Spleen (tissue), 11 donors: Measurements from ENCODE around the gene SUCLG2. TPM values are rescaled to one million over a fixed set of nuclear protein-coding genes. Genes with fewer than 3 reads are reported as not detected.

ENCODE experiments used
- DNase-seq: peaks from one replicate; pipeline ENCODE4 v3.0.0-alpha.2; 2020
- H3K27ac ChIP-seq, 8 donors: fragments of 200-600 bp; sonication (generic) in 7 of 8; 1 replicate in 4 of 8; 2 replicates in 4 of 8; pipeline versions ENCODE4 v1.5.0 to v1.8.0; 2016 to 2021; ENCODE audit warnings: inconsistent platforms in 4 of 8, mild to moderate bottlenecking in 4 of 8, moderate library complexity in 1 of 8
- H3K27me3 ChIP-seq, 7 donors: fragments of 200-600 bp; sonication (generic) in 6 of 7; replicated peaks in 1 of 7; 1 replicate in 4 of 7; 2 replicates in 3 of 7; pipeline versions ENCODE4 v1.5.0 to v1.8.0; 2016 to 2021; ENCODE audit warnings: inconsistent platforms in 3 of 7, mild to moderate bottlenecking in 1 of 7
- H3K36me3 ChIP-seq, 6 donors: fragments of 200-600 bp; sonication (generic) in 5 of 6; 1 replicate in 4 of 6; 2 replicates in 2 of 6; pipeline versions ENCODE4 v1.5.0 to v1.8.0; 2016 to 2021; ENCODE audit warnings: inconsistent platforms in 2 of 6
- H3K4me1 ChIP-seq, 6 donors: fragments of 200-600 bp; sonication (generic) in 5 of 6; 1 replicate in 3 of 6; 2 replicates in 3 of 6; pipeline versions ENCODE4 v1.5.0 to v1.8.0; 2016 to 2021; ENCODE audit warnings: inconsistent platforms in 3 of 6
- H3K4me3 ChIP-seq, 8 donors: fragments of 200-600 bp; sonication (generic) in 7 of 8; 1 replicate in 4 of 8; 2 replicates in 4 of 8; pipeline versions ENCODE4 v1.5.0 to v1.8.0; 2016 to 2021; ENCODE audit warnings: inconsistent platforms in 4 of 8, mild to moderate bottlenecking in 4 of 8, moderate library complexity in 2 of 8
- H3K9me3 ChIP-seq, 8 donors: fragments of 200-600 bp; sonication (generic) in 7 of 8; 1 replicate in 4 of 8; 2 replicates in 4 of 8; pipeline versions ENCODE4 v1.5.0 to v1.8.0; 2016 to 2021; ENCODE audit warnings: inconsistent platforms in 4 of 8
- CTCF ChIP-seq, 11 experiments: fragments of 200-600 bp in 7 of 11; fragments of 450-650 bp in 4 of 11; sonication (generic) in 4 of 11; IDR thresholded peaks in 8 of 11; conservative IDR thresholded peaks in 3 of 11; 1 replicate in 7 of 11; 2 replicates in 4 of 11; pipeline versions ENCODE4 v1.4.0 to v1.8.0; 2016 to 2021; ENCODE audit warnings: antibody characterized with exemption in 11 of 11, inconsistent platforms in 4 of 11, mild to moderate bottlenecking in 1 of 11
- POLR2A ChIP-seq, 3 donors: fragments of 450-650 bp; IDR thresholded peaks; one replicate each; pipeline ENCODE4 v1.5.1; 2017; ENCODE audit warnings: antibody characterized with exemption in 3 of 3, mild to moderate bottlenecking in 1 of 3
- POLR2AphosphoS5 ChIP-seq, 3 donors: sonication (generic); formaldehyde crosslinking; IDR thresholded peaks; one replicate each; pipeline ENCODE4 v1.5.1; 2017; ENCODE audit warnings: antibody characterized with exemption in 3 of 3
- WGBS, 5 donors: extraction: QIAGEN DNeasy Blood & Tissue Kit in 3 of 5; methylation state at CpG; one replicate each; pipeline versions ENCODE4 v1.1.5 to v1.1.7; 2013 to 2018; 5-methylcytosine and 5-hydroxymethylcytosine counted together
- intact Hi-C: fragments of 100-400 bp; cut with DNase I; formaldehyde crosslinking; loops from one replicate; pipeline ENCODE4 v1.15.0; 2023; ENCODE audit warnings: low total_unique reads
- polyA plus RNA-seq, 3 donors: library from polyadenylated mRNA; stranded (reverse); fragments of 200-250 nt; gene quantifications; one replicate each; pipeline ENCODE4 v1.2.1, GENCODE V29; 2013
- total RNA-seq, 7 donors: library from RNA; depleted of rRNA in 3 of 7; stranded (reverse); fragments of >200 nt in 3 of 7; fragmentation: NEBNext Ultra II Directional in 4 of 7; extraction: Animal tissue kit (Norgen Biotek cat#: 25700) in 4 of 7; gene quantifications; one replicate each; pipeline versions ENCODE4 v1.1.0 to v1.2.1, GENCODE V29; 2016 to 2021
- donor health status: healthy with polysubstance abuse.
- donor health status: DM: no; HTN: no; CAD: no; lungs with moderate emphysema.
- donor health status: DM: no; HTN: no; CAD: no.
- donor health status: Bipolar disorder and iron deficiency.
- donor health status: healthy.
- donor health status: DM: no; HTN: no; CAD: no.
- donor health status: DM: yes; HTN: yes; CAD: no.

The SUCLG2 gene
- total and polyA plus RNA-seq, 10 donors: 31.5 to 75.6 (median 55.2) TPM

- Histone ChIP-seq H3K27ac (no peak overlapping the region), H3K36me3 (peaks cover 0 to 55% (median 3%) of the 10 kb centered on the region in 6 donors), H3K9me3 (no peaks in the 10 kb centered on the region), H3K27me3 (no peaks in the 10 kb centered on the region), H3K4me1 (no peaks in the 10 kb centered on the region), H3K4me3 (no peak overlapping the region)
- intact Hi-C loops: no loop called here
- no peak for DNase-seq
- 59 to 76% (median 70%) methylated on average over 2 of the region's 2 CpGs for WGBS, 5 donors
- no peak for TF ChIP-seq POLR2AphosphoS5 (IDR thresholded peaks at IDR 0.05)
- TF ChIP-seq CTCF (IDR thresholded peaks at IDR 0.05 in 8 of 11, conservative IDR thresholded peaks at IDR 0.05 in 3 of 11): no peak
- TF ChIP-seq POLR2A (IDR thresholded peaks at IDR 0.05): no peak
These were observed 190.8 kb downstream of the SUCLG2 start for GRCh38 chr3:67463656-67464055.

GRCh38 chr3:67462187-67462586 lies 192.2 kb downstream of the SUCLG2 start:
- Histone ChIP-seq H3K4me3 (no peak overlapping the region), H3K4me1 (no peaks in the 10 kb centered on the region), H3K36me3 (peaks cover 0 to 42% (median 2%) of the 10 kb centered on the region in 6 donors), H3K27me3 (no peaks in the 10 kb centered on the region), H3K27ac (no peak overlapping the region), H3K9me3 (no peaks in the 10 kb centered on the region)
- WGBS, 5 donors: 91 to 97% (median 95%) methylated on average over 5 of the region's 5 CpGs
- no peak for DNase-seq
- intact Hi-C loops: no loop called here
- TF ChIP-seq POLR2A (IDR thresholded peaks at IDR 0.05) (no peak), CTCF (IDR thresholded peaks at IDR 0.05 in 8 of 11, conservative IDR thresholded peaks at IDR 0.05 in 3 of 11) (no peak), POLR2AphosphoS5 (IDR thresholded peaks at IDR 0.05) (no peak)

DNA sequence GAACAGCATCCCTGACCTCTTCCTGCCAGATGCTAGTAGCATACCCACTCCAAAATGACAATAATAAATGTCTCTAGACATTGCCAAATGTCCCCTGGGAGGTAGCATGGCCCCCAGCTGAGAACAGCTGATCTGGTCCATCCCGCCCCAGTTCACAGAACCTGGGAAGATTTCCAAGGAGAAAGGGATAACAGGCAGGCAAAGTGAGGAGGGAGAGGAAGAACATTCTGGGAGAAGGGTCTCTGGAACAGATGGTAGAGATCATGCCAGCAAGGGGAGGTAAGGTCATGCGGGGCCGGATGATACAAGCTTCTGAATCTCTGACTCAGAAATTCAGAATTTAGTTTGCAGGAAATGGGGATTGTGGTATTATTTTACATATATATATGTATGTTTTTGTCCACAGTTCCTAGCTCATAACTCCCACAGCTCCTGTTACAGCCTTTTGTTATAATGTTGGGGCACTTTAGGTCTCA lies 192.7 kb downstream of the SUCLG2 start:
- Histone ChIP-seq H3K4me1 (no peaks in the 10 kb centered on the region), H3K27ac (no peak overlapping the region), H3K27me3 (no peaks in the 10 kb centered on the region), H3K36me3 (peaks cover 0 to 37% (median under 1%) of the 10 kb centered on the region in 6 donors), H3K4me3 (no peak overlapping the region), H3K9me3 (no peaks in the 10 kb centered on the region)
- intact Hi-C loops: no loop called here
- 58 to 90% (median 83%) methylated on average over 3 of the region's 3 CpGs for WGBS, 5 donors
- DNase-seq: no peak
- TF ChIP-seq POLR2A (IDR thresholded peaks at IDR 0.05) (no peak), CTCF (IDR thresholded peaks at IDR 0.05 in 8 of 11, conservative IDR thresholded peaks at IDR 0.05 in 3 of 11) (no peak), POLR2AphosphoS5 (IDR thresholded peaks at IDR 0.05) (no peak)

DNA sequence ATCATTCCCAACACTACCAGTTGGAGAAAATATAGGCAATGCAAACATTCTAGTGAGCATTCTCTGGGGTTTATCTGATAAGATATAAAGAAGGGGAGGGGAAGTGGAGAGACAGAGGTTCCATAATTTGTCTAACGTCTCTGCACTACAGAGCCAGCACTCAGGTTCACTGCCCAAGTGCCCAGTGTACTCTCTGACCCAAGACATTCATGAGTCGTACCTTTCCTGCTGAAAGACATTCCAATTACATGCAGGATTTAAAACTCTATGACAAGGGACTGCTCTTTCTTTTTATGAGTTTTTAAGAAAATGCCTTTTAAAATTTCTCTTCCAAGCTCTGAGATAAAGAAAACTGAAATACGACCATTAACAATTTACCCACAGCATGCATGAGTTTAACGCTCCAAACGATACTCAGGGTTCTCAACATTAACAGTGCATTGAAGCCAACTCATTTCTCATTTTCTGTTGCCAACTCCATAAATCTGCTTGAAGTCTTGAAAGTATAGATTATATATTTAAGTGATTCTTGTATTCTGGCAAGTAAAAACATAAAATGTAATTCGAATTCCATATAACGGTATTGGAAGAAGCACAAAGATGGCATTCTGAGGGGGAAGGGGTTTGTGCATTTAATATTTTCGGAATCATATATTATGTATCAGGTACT lies 193.4 kb downstream of the SUCLG2 start:
- Histone ChIP-seq H3K27me3 (no peaks in the 10 kb centered on the region), H3K27ac (no peak overlapping the region), H3K4me1 (no peaks in the 10 kb centered on the region), H3K4me3 (no peak overlapping the region), H3K36me3 (peaks cover 0 to 30% (median 0%) of the 10 kb centered on the region in 6 donors), H3K9me3 (no peaks in the 10 kb centered on the region)
- 91 to 97% (median 94%) methylated on average over 8 of the region's 8 CpGs for WGBS, 5 donors
- DNase-seq: no peak
- TF ChIP-seq POLR2AphosphoS5 (IDR thresholded peaks at IDR 0.05): no peak
- TF ChIP-seq CTCF (IDR thresholded peaks at IDR 0.05 in 8 of 11, conservative IDR thresholded peaks at IDR 0.05 in 3 of 11): no peak
- no peak for TF ChIP-seq POLR2A (IDR thresholded peaks at IDR 0.05)
- intact Hi-C loops: no loop called here
